ENCODE results near the gene ANKRD9.

GRCh38 chr14:102523569-102524450 is 14.2 kb upstream of the ANKRD9 start:
- TF ChIP-seq POLR2A (IDR thresholded peaks at IDR 0.05; ENCODE audit: insufficient read depth in 1 of 2, low read depth in 2 of 2, low read length in 2 of 2) = no peak
- no peak for TF ChIP-seq CTCF (CRISPR knock-in tag; IDR thresholded peaks at IDR 0.05)
- no peak for TF ChIP-seq RAD21 (CRISPR knock-in tag; IDR thresholded peaks at IDR 0.05)
- TF ChIP-seq PHF8 (CRISPR knock-in tag; IDR thresholded peaks at IDR 0.05) = no peak
- no peak for TF ChIP-seq ZNF121 (CRISPR knock-in tag; IDR thresholded peaks at IDR 0.05)
- no peak for TF ChIP-seq CHD2 (IDR thresholded peaks at IDR 0.05; ENCODE audit: low read depth, low read length)
- no peak for TF ChIP-seq ZNF639 (CRISPR knock-in tag; conservative IDR thresholded peaks at IDR 0.05)
- no peak for TF ChIP-seq JUND (CRISPR knock-in tag; IDR thresholded peaks at IDR 0.05)
- TF ChIP-seq KLF11 (CRISPR knock-in tag; IDR thresholded peaks at IDR 0.05) = no peak
- TF ChIP-seq ATF7 (IDR thresholded peaks at IDR 0.05) = no peak
- TF ChIP-seq ATF7 (CRISPR knock-in tag; IDR thresholded peaks at IDR 0.05) = no peak
